ENCODE measurements around the gene CDH4.

Gene CDH4

DNA sequence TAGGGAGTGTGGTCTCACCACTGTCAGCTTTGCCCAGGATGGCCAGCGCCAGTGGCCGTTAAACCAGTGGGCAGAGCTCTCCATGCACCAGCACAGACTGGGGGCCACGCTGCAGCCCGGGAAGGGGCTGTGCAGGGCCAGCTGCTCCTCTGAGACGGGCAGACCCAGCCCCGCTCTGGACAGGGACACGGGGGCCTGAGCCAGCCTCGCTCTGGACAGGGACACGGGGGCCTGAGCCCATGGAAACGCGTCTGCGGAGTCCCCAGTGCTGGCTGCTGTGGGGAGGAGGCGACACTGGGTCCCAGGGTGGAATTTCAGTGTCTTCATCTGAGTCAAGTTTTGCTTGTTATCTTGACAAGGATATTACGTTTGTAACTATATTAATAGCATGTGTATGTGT is 402.7 kb downstream of the CDH4 start:
- Mint-ChIP-seq H3K4me1 (ENCODE audit: low read depth) (no peaks in the 10 kb centered on the region), H3K4me3 (no peak overlapping the region), H3K27ac (no peak overlapping the region), H3K27me3 (ENCODE audit: low read depth) (no peaks in the 10 kb centered on the region), H3K36me3 (ENCODE audit: low read depth) (no peaks in the 10 kb centered on the region), H3K9me3 (no peaks in the 10 kb centered on the region)
- no peak for DNase-seq (ENCODE audit: low spot score)

DNA sequence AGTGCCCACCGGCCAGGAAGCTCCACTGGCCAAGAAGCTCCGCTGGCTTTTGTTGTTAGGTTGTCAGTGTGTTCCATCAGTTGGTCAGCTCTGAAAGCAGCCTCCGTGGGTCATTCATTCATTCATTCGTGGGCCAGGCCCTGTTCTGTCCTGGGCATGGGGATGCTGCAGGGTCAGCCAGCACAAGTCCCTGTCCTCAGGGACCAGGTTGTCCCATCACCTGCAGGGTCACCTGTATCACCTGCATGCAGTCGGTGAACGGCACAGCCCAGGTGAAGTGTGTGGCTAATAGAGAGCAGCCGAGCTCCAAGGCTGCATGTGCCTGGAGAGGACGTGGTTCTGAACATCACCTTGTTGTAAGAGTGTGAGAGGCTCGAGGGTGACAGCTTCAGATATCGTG is 403.5 kb downstream of the CDH4 start:
- Mint-ChIP-seq H3K9me3 (no peaks in the 10 kb centered on the region), H3K27me3 (ENCODE audit: low read depth) (no peaks in the 10 kb centered on the region), H3K4me1 (ENCODE audit: low read depth) (no peaks in the 10 kb centered on the region)

DNA sequence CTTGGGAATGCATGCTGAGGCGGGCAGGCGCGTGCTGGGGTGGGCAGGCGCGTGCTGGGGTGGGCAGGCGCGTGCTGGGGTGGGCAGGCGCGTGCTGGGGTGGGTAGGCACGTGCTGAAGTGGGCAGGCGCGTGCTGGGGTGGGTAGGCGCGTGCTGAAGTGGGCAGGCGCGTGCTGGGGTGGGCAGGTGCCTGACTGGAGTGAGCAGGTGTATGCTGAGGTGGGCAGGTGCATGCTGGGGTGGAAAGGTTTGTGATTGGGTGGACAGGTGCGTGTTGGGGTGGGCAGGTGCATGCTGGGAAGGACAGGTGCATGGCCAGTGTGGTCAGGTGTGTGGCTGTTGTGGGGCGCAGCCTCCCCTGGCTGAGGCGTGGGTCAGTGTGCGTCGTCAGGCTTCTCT is 404.1 kb downstream of the CDH4 start:
- no peaks in the 10 kb centered on the region for H3K9me3 Mint-ChIP-seq
- no peak for DNase-seq (ENCODE audit: low spot score)
- H3K27me3 Mint-ChIP-seq (ENCODE audit: low read depth), result no peaks in the 10 kb centered on the region
- H3K4me1 Mint-ChIP-seq (ENCODE audit: low read depth), result no peaks in the 10 kb centered on the region
- no peak overlapping the region for H3K4me3 Mint-ChIP-seq
- H3K36me3 Mint-ChIP-seq (ENCODE audit: low read depth), result no peaks in the 10 kb centered on the region
- H3K27ac Mint-ChIP-seq, result no peak overlapping the region

More for the DNA sequence above, 403.5 kb downstream of the CDH4 start:
- no peak for DNase-seq (ENCODE audit: low spot score)
- Mint-ChIP-seq H3K36me3 (ENCODE audit: low read depth) (no peaks in the 10 kb centered on the region), H3K27ac (no peak overlapping the region), H3K4me3 (no peak overlapping the region)

DNA sequence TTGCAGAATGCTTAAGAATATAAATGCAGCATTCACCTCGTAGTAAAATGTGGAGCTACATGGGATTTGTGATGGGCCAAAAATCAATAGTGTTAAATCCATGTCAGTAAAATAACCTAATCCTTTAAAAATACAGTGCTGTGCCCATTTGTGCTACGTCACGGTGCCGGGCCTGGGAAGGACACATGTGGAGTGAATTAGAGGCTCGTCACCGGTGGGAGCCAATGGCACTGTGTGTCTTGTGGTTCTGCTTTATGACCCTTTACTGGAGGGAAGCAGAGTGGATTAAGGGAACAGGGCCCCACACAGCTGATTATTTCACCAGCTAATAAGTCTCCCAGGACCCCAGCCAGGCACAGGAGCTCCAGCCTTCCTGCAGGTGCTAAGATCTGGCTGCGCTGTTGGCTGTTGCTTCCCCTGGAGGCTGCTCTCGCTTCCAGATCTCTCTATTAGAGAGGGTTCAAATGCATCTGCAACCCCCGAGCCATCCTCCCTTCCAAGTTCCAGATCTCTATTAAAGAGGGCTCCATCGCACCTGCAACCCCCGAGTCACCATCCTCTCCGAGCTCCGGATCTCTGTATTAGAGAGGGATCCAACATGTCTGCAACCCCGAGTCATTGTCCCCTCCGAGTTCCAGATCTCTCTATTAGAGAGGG is 405.8 kb downstream of the CDH4 start:
- H3K4me3 Mint-ChIP-seq, result no peak overlapping the region
- no peak overlapping the region for H3K27ac Mint-ChIP-seq
- DNase-seq (ENCODE audit: low spot score), result no peak
- H3K9me3 Mint-ChIP-seq, result no peaks in the 10 kb centered on the region
- no peaks in the 10 kb centered on the region for H3K27me3 Mint-ChIP-seq (ENCODE audit: low read depth)
- no peaks in the 10 kb centered on the region for H3K36me3 Mint-ChIP-seq (ENCODE audit: low read depth)
- H3K4me1 Mint-ChIP-seq (ENCODE audit: low read depth), result no peaks in the 10 kb centered on the region

DNA sequence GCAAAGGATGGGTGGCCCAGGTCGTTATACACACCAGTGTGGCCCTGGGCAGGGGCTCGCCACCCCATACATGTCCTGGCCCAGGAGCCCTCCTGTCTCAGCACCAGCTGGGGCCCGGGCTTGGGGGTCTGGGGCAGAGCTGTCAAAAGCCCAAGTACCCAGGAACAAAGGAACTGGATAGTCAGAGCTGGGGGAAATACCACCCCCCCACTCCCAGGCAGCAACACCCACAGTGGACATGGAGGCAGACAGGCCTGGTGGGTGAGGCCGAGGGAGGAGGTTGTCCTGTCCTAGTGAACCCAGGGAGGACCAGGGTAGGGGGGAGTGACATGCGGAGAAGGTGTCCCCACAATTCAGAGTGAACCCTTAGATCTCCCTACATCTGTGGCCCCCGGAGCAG is 406.5 kb downstream of the CDH4 start:
- H3K4me3 Mint-ChIP-seq, result no peak overlapping the region
- no peaks in the 10 kb centered on the region for H3K27me3 Mint-ChIP-seq (ENCODE audit: low read depth)
- no peak for DNase-seq (ENCODE audit: low spot score)
- no peaks in the 10 kb centered on the region for H3K9me3 Mint-ChIP-seq
- H3K4me1 Mint-ChIP-seq (ENCODE audit: low read depth), result no peaks in the 10 kb centered on the region
- no peak overlapping the region for H3K27ac Mint-ChIP-seq
- no peaks in the 10 kb centered on the region for H3K36me3 Mint-ChIP-seq (ENCODE audit: low read depth)

DNA sequence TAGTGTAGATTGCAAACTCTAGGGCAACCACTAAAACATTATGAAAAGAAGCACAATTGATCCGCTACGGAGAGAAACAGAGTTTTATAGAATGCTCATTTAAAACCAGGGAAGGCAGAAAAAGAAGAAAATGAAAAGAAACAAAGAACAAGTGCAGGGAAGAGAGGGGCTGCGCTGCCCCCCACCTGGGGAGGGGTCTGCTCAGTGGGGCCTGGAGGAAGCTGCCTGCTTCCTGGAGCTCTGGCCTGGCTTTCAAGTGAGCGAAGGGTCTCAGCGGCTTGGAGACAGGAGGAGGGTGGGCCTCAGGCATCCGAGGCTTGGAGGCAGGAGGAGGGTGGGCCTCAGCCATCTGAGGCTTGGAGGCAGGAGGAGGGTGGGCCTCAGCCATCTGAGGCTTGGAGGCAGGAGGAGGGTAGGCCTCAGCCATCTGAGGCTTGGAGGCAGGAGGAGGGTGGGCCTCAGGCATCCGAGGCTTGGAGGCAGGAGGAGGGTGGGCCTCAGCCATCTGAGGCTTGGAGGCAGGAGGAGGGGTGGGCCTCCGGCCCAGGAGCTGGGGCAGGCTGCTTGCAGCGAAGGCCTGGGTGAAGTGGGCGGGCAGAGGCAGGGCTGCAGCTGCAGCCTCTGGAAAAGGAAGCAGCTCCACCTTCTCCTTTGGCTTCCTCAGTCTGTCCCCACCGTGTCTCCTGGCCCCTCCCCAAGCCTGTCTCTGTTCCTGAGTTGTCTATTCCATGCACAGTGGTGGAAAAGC is 407.4 kb downstream of the CDH4 start:
- Mint-ChIP-seq H3K27me3 (ENCODE audit: low read depth) (no peaks in the 10 kb centered on the region), H3K27ac (no peak overlapping the region), H3K4me3 (no peak overlapping the region)

DNA sequence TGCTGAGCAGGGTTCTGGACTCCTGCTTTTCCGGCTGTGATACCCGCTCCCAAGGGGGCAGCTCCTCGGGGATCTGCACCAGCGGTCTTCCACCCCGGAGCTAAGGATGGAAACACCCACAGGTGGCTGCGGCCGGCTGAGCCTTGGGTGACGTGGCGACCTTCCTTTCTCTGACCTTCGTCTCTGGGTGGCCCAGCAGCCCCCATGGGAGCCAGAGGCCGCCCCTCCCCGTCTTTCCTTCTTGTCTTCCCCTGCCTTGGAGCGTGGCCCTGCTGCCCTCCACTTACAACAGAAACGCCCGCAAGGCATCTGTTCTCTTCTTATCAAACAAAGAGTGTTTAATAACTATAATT is 407.9 kb downstream of the CDH4 start:
- no peaks in the 10 kb centered on the region for H3K4me1 Mint-ChIP-seq (ENCODE audit: low read depth)
- DNase-seq (ENCODE audit: low spot score), result no peak
- H3K36me3 Mint-ChIP-seq (ENCODE audit: low read depth), result no peaks in the 10 kb centered on the region
- H3K27me3 Mint-ChIP-seq (ENCODE audit: low read depth), result no peaks in the 10 kb centered on the region
- no peaks in the 10 kb centered on the region for H3K9me3 Mint-ChIP-seq
- H3K4me3 Mint-ChIP-seq, result no peak overlapping the region
- no peak overlapping the region for H3K27ac Mint-ChIP-seq

More for the DNA sequence above, 407.4 kb downstream of the CDH4 start:
- H3K9me3 Mint-ChIP-seq, result no peaks in the 10 kb centered on the region
- no peak for DNase-seq (ENCODE audit: low spot score)
- H3K36me3 Mint-ChIP-seq (ENCODE audit: low read depth), result no peaks in the 10 kb centered on the region
- no peaks in the 10 kb centered on the region for H3K4me1 Mint-ChIP-seq (ENCODE audit: low read depth)

DNA sequence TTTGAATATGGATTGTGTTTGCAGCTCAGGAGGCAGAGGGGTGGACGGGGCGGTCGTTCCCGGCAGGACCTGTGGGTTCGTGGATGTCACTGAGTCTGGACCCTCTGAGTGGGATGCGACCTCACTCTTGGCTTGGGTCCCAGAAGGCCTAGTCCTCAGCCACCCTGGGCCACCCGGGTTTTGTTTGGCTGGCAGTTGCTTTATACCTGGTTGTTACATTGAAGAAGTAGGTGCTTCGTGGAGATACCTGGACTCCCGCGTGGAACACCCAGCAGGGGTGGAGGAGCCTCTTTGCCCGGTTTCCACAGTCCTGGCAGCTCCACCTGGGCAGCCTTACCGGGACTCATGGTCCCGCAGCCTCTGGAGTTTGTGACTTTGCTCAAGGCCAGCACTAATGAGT is 408.5 kb downstream of the CDH4 start:
- Mint-ChIP-seq H3K27me3 (ENCODE audit: low read depth) (no peaks in the 10 kb centered on the region), H3K9me3 (no peaks in the 10 kb centered on the region), H3K27ac (no peak overlapping the region), H3K36me3 (ENCODE audit: low read depth) (no peaks in the 10 kb centered on the region), H3K4me1 (ENCODE audit: low read depth) (no peaks in the 10 kb centered on the region), H3K4me3 (no peak overlapping the region)
- no peak for DNase-seq (ENCODE audit: low spot score)

DNA sequence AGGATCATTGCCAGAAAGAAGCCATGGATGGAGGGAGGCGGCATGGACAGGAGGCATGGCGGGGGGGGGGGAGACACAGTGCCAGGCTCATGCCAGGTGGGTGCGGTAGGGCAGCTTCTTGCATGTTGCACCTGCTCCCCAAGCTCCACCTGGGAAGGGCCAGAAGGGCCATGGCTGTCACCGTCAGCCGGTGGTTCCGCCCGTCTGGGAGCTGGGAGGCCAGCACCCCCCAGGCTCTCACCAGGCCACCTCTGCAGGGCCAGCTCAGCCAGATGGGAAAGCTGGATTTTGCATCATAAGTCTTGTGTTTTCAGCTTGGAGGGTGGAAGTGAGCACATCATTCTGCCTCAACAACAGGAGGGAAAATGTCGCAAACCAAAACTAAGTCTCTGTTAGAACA is 409.0 kb downstream of the CDH4 start:
- Mint-ChIP-seq H3K36me3 (ENCODE audit: low read depth) (no peaks in the 10 kb centered on the region), H3K27me3 (ENCODE audit: low read depth) (no peaks in the 10 kb centered on the region), H3K9me3 (no peaks in the 10 kb centered on the region), H3K4me1 (ENCODE audit: low read depth) (no peaks in the 10 kb centered on the region), H3K4me3 (no peak overlapping the region), H3K27ac (no peak overlapping the region)
- no peak for DNase-seq (ENCODE audit: low spot score)

DNA sequence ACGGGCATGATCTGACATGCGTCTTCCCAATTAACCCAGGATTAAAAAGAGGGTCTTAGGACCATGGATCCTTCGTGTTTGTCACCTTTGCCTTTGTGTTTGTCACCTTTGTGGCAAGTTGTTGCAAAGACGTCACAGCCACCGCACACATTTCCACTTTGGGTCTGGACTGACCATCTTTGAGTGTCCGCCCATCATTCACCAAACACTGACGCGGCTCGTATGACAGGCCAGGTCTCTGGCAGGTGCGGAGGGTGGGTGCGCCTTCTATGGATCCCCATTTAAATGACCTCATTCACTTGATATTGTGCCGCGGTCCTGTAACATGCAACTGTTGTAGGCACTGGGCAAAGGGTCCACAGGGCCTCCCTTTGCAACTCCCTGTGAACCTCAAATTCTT is 409.5 kb downstream of the CDH4 start:
- no peaks in the 10 kb centered on the region for H3K27me3 Mint-ChIP-seq (ENCODE audit: low read depth)
- no peaks in the 10 kb centered on the region for H3K4me1 Mint-ChIP-seq (ENCODE audit: low read depth)

DNA sequence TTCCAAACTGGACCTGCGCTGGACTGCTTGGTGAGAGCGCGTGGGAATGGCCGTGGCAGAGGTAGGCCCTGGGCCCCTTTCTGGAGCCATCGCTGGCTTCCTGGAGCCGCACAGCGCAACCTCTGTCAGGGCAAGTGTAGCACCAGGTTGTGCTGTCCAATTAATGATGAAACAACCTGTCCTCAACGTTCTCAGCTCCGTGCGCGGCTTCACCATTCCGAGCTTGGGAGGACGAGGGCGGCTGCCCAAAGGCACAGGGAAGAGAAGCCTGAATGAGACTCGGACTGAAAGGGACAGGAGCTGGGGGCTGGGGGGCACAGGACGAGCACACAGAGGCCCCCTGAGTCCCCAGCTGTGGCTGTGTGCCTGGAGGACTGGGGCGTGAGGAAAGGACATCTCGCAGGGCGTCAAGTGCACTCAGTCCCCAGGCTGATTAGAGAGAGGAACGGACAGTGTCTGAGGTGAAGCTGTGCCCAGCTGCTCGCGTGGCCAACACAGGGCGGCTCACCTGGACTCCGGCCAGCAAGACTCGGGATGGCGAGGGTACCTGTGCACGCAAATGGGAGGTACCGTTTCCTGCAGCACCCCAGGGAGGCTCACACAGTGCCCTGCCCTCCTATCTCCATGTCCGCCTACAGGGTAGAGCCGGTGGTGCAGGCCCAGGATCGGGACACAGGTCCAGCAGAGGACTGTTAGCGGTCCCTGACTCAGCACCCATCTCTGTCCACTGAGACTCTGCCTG is 410.3 kb downstream of the CDH4 start:
- DNase-seq (ENCODE audit: low spot score), result no peak
- Mint-ChIP-seq H3K9me3 (no peaks in the 10 kb centered on the region), H3K4me1 (ENCODE audit: low read depth) (no peaks in the 10 kb centered on the region), H3K4me3 (no peak overlapping the region), H3K27ac (no peak overlapping the region), H3K36me3 (ENCODE audit: low read depth) (no peaks in the 10 kb centered on the region), H3K27me3 (ENCODE audit: low read depth) (no peaks in the 10 kb centered on the region)

More for the DNA sequence above, 409.5 kb downstream of the CDH4 start:
- Mint-ChIP-seq H3K27ac (no peak overlapping the region), H3K9me3 (no peaks in the 10 kb centered on the region), H3K36me3 (ENCODE audit: low read depth) (no peaks in the 10 kb centered on the region), H3K4me3 (no peak overlapping the region)
- no peak for DNase-seq (ENCODE audit: low spot score)

DNA sequence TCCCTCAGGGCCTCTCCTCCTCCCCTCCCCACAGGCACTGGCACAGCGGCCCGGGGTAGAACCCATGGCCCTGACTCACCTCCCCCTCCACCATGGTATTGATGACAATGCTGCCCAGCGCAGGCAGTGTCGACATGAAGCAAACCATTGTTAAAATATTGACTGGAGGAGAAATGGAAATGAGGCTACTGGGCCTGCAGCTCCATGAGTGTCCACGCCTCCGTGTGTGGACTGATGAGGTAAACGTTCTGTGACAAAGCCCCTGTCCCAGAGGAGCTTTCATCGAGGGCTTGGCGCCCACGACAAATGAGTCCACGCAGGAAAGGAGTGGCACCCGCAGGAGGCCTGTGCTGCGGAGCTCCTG is 410.9 kb downstream of the CDH4 start:
- Mint-ChIP-seq H3K4me3 (no peak overlapping the region), H3K9me3 (no peaks in the 10 kb centered on the region), H3K4me1 (ENCODE audit: low read depth) (no peaks in the 10 kb centered on the region), H3K27ac (no peak overlapping the region), H3K27me3 (ENCODE audit: low read depth) (no peaks in the 10 kb centered on the region), H3K36me3 (ENCODE audit: low read depth) (no peaks in the 10 kb centered on the region)
- no peak for DNase-seq (ENCODE audit: low spot score)

DNA sequence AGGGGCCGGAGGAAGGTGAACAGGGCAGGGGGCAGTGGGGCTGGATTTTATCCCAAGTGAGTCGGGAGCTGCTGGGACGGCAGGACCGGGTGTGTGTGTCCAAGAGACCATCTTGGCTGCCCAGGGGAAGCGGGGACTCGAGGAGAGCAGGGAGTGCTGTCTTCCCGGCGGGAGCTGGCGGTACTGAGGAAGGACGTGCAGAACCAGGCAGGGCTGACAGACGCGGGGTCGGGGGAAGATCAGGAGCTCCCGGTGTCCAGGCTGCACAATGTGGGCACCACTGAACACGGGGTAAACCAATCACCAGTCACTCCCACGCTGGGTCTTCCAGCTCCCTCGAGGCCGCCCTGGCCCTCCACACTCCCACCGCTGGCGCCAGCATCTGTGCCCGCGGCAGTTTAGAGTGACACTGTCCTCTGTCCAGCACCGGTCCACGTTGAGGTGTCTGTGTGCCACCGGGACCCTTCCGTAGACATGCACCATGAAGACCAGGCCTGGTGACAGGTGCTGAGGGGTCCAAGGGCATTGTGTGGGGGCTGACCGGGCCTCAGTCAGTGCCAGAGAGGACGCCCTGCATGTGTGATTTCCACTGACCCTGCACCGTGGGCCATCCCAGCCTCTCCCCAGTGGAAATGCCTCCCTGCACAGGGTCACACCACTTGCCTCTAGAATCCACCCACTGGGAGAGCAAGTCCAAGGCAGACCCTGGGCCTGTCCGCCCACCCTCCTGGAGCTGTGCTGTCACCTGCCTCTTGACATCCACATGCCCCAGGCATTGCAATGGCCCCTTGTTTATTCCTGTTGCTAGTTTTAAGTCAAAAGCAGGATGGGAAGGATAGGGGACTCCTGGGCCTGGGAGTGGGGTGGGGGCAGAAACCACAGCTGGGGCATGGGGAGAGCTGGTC is 411.7 kb downstream of the CDH4 start:
- H3K4me1 Mint-ChIP-seq (ENCODE audit: low read depth), result no peaks in the 10 kb centered on the region

More for the DNA sequence above, 411.7 kb downstream of the CDH4 start:
- Mint-ChIP-seq H3K36me3 (ENCODE audit: low read depth) (no peaks in the 10 kb centered on the region), H3K27me3 (ENCODE audit: low read depth) (no peaks in the 10 kb centered on the region), H3K27ac (no peak overlapping the region), H3K9me3 (no peaks in the 10 kb centered on the region), H3K4me3 (no peak overlapping the region)
- no peak for DNase-seq (ENCODE audit: low spot score)
